Gastroesophageal sphincter (tissue), 2 donors: ENCODE data around the gene TMEM239.

Experiments
- POLR2A ChIP-seq, 2 donors: fragments of 450-650 bp; IDR thresholded peaks; one replicate each; pipeline ENCODE4 v1.6.1; 2017; ENCODE audit warnings: antibody characterized with exemption in 2 of 2, mild to moderate bottlenecking in 2 of 2, moderate library complexity in 1 of 2
- POLR2AphosphoS5 ChIP-seq: sonication (generic); formaldehyde crosslinking; IDR thresholded peaks from one replicate; pipeline ENCODE4 v1.6.1; 2017; ENCODE audit warnings: antibody characterized with exemption

DNA sequence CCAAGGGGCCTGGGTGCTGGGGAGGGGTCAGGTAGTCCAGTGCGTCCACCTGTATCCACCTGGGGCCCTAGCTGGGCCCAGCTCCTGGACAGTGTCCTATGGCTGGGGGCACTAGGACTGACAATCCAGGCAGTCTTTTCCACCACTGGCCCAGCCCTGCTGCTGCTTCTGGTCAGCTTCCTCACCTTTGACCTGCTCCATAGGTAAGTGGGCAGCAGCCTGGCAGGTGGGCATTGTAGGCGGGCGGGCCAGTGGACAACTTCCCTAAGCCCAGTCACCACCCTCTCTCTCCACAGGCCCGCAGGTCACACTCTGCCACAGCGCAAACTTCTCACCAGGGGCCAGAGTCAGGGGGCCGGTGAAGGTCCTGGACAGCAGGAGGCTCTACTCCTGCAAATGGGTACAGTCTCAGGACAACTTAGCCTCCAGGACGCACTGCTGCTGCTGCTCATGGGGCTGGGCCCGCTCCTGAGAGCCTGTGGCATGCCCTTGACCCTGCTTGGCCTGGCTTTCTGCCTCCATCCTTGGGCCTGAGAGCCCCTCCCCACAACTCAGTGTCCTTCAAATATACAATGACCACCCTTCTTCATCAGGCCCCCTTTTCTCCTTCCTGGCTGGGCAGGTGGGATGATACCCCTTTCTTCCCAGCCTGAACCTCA, 793 bp upstream of the TMEM239 start:
- TF ChIP-seq POLR2A (IDR thresholded peaks at IDR 0.05) (no peak), POLR2AphosphoS5 (no peak)
